AG04449 (cell line): Measurements from ENCODE around the gene DYRK1A.

Experiments
- CTCF ChIA-PET: fragments of 350-600 bp; formaldehyde crosslinking; extraction: SDS; loops from one replicate; lab custom pipeline; 2021; ENCODE audit warnings: antibody characterized with exemption; lab: Yijun Ruan, JAX
- POLR2A ChIA-PET: fragments of 400-600, 350-600 bp; formaldehyde crosslinking; extraction: SDS; loops from one replicate; lab custom pipeline; 2020; ENCODE audit warnings: antibody characterized with exemption, inconsistent platforms; lab: Yijun Ruan, JAX
- DNase-seq: peaks from one replicate; pipeline ENCODE4 v3.0.0-alpha.2; 2010; ENCODE audit warnings: low read depth, low spot score
- H3K4me3 ChIP-seq: 2 replicates; pipeline ENCODE4 v1.5.1; 2011; ENCODE audit warnings: low read depth, mild to moderate bottlenecking, control low read depth, low read length
- TF ChIP-seq, protein P1 (sequence below): IDR thresholded peaks from one replicate; pipeline ENCODE4 v1.5.1; 2011; ENCODE audit warnings: mild to moderate bottlenecking, moderate library complexity, low read length, control low read depth, inconsistent platforms; ENCODE audit not compliant: insufficient read depth; ENCODE audit errors: missing control alignments

The DYRK1A gene

DNA sequence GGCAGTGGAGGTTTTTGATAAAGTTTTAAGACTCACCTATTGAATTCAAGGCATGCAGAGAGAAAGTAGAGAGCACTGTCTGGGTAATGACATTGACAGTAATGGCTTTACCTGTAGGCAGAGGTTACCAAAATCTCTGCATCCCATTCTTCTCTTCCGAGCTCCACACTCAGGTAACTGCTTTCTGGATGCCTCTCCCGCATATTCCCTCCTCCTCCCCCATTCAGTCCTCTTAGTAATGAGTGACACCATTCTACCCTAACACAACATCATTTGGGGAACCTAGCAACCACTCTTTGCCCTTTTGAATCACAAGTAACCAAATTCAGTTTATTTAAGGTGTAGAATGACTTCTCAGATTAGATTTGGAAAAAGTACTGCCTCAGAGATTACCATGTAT is 56.5 kb downstream of the DYRK1A start:
- no peak for DNase-seq
- CTCF ChIA-PET = no interaction called here
- TF ChIP-seq, protein P1, sequence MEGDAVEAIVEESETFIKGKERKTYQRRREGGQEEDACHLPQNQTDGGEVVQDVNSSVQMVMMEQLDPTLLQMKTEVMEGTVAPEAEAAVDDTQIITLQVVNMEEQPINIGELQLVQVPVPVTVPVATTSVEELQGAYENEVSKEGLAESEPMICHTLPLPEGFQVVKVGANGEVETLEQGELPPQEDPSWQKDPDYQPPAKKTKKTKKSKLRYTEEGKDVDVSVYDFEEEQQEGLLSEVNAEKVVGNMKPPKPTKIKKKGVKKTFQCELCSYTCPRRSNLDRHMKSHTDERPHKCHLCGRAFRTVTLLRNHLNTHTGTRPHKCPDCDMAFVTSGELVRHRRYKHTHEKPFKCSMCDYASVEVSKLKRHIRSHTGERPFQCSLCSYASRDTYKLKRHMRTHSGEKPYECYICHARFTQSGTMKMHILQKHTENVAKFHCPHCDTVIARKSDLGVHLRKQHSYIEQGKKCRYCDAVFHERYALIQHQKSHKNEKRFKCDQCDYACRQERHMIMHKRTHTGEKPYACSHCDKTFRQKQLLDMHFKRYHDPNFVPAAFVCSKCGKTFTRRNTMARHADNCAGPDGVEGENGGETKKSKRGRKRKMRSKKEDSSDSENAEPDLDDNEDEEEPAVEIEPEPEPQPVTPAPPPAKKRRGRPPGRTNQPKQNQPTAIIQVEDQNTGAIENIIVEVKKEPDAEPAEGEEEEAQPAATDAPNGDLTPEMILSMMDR = no peak
- POLR2A ChIA-PET = no interaction called here
- H3K4me3 ChIP-seq = no peak overlapping the region

DNA sequence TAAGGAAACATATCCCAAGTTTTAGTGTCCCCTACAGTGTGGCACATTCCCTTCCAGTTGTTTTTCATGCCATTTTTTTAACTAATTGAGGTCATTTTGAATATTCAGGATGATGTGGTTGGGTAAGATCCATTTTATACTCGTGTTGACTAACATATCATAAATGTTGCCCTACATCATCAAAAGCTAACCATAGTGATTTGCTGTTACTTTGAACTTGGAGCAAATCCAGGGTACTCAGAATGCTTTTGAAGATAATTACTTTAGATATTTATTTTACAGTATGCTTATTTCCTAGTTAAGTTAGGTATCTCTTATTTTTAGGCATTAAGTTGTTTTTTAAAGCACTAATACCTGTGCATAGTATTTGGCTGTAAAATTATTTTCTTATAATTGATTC is 57.8 kb downstream of the DYRK1A start:
- TF ChIP-seq, protein P1 = no peak
- ChIA-PET POLR2A (interaction anchor here (1.0 kb wide), 1 partner anchor 11 kb away, joined by 3 read pairs; no protein-coding TSS in a partner anchor), CTCF (interaction anchor here (0.5 kb wide), 1 partner anchor 16 kb away, joined by 4 read pairs; no protein-coding TSS in a partner anchor)
- no peak overlapping the region for H3K4me3 ChIP-seq
- no peak for DNase-seq

DNA sequence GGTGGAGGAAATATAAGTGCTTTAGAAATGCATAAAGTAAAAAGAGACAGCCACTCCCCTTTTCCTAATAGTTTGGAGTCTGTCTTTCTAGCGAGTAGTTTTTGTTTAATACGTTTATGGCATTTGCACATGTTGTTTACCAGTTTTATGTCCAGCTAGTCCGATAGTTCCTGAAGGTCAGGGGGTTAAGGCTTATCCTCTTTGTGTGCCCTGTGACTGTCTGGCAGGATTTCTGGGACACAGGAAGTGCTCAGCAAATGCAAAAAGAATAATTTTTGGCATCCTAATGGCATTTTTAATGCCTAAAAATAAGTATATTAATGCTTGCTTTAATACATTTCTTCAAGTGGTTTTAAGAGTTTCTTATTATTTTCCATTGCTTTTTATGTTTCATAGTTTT is 58.4 kb downstream of the DYRK1A start:
- ChIA-PET POLR2A (interaction anchor here (1.0 kb wide), 1 partner anchor 12 kb away, joined by 3 read pairs; no protein-coding TSS in a partner anchor), CTCF (interaction anchor here (0.5 kb wide), 1 partner anchor 17 kb away, joined by 4 read pairs; no protein-coding TSS in a partner anchor)
- no peak for DNase-seq
- H3K4me3 ChIP-seq = no peak overlapping the region
- TF ChIP-seq, protein P1 = no peak

DNA sequence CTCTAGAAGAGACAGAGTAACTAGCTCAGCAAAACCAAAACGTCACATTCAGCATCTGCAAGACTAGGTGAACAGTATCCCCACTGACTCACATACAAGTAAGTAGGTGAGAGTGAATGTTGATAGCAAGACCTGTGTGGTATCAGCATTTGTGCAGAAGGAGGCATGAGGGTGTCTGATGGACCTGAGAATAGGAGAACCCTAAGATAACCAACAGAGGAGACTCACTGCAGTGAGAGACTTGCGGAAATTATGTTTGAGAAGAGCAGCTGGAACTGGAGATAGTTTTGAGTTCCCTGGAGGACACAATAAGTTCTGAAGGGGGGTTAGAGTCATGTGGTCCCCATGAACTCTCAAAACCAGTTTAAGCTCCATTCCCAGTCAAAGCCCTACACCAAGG is 59.1 kb downstream of the DYRK1A start:
- no peak for DNase-seq
- CTCF ChIA-PET = interaction anchor here (0.8 kb wide), 1 partner anchor 11 kb away, joined by 3 read pairs; no protein-coding TSS in a partner anchor
- no peak overlapping the region for H3K4me3 ChIP-seq
- TF ChIP-seq, protein P1 = no peak
- POLR2A ChIA-PET = interaction anchor here (1.0 kb wide), 1 partner anchor 13 kb away, joined by 3 read pairs; no protein-coding TSS in a partner anchor

DNA sequence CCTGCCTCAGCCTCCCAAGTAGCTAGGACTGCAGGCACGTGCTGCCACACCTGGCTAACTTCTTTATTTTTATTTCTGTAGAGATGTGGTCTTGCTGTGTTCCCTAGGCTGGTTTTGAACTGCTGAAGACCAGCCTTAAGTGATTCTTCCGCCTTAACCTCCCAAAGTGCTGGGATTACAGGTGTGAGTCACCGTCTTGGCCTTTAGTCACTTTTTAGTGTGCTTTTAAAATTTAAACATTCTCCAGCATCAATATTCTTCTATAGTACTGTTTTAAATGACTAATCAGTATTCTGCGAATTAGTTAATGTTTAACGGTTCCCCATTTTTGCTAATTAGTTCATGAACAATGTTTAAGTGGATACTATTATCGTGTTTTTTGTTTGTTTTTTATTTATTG is 60.6 kb downstream of the DYRK1A start:
- POLR2A ChIA-PET = no interaction called here
- TF ChIP-seq, protein P1 = no peak
- no peak overlapping the region for H3K4me3 ChIP-seq
- CTCF ChIA-PET = no interaction called here
- no peak for DNase-seq

DNA sequence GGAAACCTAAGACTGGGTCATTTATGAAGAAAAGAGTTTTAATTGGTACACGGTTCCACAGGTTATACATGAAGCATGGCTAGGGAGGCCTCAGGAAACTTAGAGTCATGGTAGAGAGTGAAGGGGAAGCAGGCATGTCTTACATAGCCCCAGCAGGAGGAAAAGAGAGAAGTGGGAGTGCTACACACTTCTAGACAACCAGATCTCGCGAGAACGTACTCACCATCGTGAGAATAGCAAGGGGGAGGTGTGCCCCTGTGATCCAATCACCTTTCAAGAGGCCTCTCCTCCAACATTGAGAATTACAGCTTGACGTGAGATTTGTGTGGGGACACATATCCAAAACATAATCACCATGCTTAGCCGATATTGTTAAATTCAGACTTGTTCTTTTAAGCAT is 62.8 kb downstream of the DYRK1A start:
- DNase-seq = no peak
- TF ChIP-seq, protein P1 = no peak
- POLR2A ChIA-PET = no interaction called here
- CTCF ChIA-PET = no interaction called here
- no peak overlapping the region for H3K4me3 ChIP-seq
